LoVo (cell line): ENCODE data around the gene ETFBKMT.

Experiments
- DNase-seq: peaks from one replicate; pipeline ENCODE4 v3.0.0-alpha.2; 2016; ENCODE audit warnings: low spot score

ETFBKMT gene

DNA sequence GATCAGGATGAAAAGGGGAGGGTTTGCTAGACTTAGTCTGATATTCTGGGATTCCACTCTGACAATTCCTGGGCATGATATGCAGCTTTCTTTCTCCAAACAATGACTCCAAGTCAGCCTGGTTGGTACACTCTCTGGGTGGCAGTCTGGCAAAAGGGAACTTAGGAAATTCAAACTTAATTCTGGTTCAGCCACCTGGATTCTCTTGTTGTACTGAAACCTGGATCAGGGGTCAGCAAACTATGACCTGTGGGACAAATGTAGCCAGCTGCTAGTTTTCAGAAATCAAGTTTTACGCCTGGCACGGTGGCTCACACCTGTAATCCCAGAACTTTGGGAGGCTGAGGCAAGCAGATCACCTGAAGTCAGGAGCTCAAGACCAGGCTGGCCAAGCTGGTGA lies 63.1 kb downstream of the ETFBKMT start:
- DNase-seq: no peak
